D721Med (cell line): Measurements from ENCODE around the gene BBIP1.

ENCODE experiments used
- DNase-seq: peaks from one replicate; pipeline ENCODE4 v3.0.0; 2011; ENCODE audit warnings: low spot score; ENCODE audit not compliant: insufficient read length
- FAIRE-seq: peaks from 2 replicates; lab custom pipeline; 2011; peaks lifted over from hg19 to GRCh38; lab: Jason Lieb, UNC
- TF ChIP-seq, protein P1 (sequence below): IDR thresholded peaks from 2 replicates; pipeline ENCODE4 v1.5.1; 2012; ENCODE audit warnings: mild to moderate bottlenecking, control low read depth; ENCODE audit not compliant: insufficient read depth; ENCODE audit errors: missing control alignments

Gene BBIP1

DNA sequence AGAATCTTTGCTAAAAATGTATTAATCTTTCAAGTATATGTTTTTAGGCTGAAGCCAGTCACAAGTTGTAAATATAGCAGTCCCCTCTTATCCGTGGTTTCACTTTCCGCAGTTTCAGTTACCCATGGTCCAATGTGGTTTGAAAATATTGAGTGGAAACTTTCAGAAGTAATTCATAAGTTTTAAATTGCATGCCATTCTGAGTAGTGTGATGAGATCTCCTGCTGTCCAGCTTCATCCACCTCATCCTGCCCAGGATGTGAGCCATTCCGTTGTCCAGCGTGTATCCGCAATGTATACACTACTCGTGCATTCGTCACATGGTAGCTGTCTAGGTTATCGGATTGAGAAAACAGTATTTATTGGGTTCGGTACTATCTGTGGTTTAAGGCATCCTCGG lies 35.1 kb downstream of the BBIP1 start:
- DNase-seq (no peak), FAIRE-seq (no peak)
- TF ChIP-seq, protein P1, sequence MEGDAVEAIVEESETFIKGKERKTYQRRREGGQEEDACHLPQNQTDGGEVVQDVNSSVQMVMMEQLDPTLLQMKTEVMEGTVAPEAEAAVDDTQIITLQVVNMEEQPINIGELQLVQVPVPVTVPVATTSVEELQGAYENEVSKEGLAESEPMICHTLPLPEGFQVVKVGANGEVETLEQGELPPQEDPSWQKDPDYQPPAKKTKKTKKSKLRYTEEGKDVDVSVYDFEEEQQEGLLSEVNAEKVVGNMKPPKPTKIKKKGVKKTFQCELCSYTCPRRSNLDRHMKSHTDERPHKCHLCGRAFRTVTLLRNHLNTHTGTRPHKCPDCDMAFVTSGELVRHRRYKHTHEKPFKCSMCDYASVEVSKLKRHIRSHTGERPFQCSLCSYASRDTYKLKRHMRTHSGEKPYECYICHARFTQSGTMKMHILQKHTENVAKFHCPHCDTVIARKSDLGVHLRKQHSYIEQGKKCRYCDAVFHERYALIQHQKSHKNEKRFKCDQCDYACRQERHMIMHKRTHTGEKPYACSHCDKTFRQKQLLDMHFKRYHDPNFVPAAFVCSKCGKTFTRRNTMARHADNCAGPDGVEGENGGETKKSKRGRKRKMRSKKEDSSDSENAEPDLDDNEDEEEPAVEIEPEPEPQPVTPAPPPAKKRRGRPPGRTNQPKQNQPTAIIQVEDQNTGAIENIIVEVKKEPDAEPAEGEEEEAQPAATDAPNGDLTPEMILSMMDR, result no peak

GRCh38 chr10:110881905-110882304 lies 37.1 kb downstream of the BBIP1 start:
- TF ChIP-seq, protein P1, result no peak
- FAIRE-seq, result no peak

DNA sequence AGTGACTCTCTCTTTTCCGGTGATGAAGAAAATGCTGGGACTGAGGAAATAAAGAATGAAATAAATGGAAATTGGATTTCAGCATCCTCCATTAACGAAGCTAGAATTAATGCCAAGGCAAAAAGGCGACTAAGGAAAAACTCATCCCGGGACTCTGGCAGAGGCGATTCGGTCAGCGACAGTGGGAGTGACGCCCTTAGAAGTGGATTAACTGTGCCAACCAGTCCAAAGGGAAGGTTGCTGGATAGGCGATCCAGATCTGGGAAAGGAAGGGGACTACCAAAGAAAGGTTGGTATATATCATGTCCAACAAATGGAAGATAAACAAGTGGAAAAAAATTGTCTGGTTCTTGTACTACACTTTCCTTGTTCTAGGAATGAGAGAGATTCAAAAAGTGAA lies 37.7 kb downstream of the BBIP1 start:
- no peak for FAIRE-seq
- TF ChIP-seq, protein P1, result no peak
- no peak for DNase-seq

More at GRCh38 chr10:110881905-110882304, 37.1 kb downstream of the BBIP1 start:
- DNase-seq, result no peak

GRCh38 chr10:110880012-110880411 lies 39.0 kb downstream of the BBIP1 start:
- FAIRE-seq, result no peak
- DNase-seq, result no peak
- TF ChIP-seq, protein P1, result no peak

DNA sequence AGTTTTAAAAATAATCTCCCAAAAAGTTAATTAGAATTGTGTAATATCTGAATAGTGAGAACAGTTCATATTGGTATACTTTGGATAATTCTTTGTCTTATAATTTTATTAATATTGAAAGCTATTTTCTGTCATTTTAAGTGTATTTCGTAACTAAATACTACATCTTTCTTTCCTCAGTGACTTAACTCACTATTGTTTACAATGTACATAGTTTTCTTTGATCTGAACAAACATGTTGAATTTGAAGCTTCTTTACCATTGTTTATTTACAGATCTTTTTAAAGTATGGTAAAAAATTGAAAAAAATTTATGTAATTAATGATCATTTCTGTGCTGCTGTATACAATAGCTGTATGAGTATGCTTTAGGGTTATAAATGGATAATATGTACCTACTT lies 42.2 kb downstream of the BBIP1 start:
- FAIRE-seq (no peak), DNase-seq (no peak)
- TF ChIP-seq, protein P1, result no peak

GRCh38 chr10:110876000-110876399 lies 43.0 kb downstream of the BBIP1 start:
- no peak for FAIRE-seq
- DNase-seq, result no peak
- TF ChIP-seq, protein P1, result no peak

DNA sequence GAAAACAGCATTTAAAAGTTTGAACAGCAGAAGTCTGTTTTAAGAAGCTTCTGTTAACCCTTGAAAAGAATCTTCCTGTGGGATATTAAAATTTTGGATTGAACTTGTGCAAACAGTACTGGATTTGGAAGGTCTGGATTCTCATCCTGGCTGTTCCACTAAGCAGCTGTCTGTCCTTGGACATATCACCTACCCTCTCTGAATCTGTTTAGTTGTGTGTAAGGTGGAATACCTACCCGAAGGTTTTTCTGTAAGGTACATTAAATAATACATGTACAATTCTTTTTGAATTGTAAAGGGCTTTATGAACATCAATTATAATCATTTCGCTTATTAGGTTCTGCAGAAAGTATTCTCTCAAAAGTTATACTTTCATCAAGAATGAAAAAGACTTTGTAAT lies 45.0 kb downstream of the BBIP1 start:
- DNase-seq (no peak), FAIRE-seq (no peak)
- TF ChIP-seq, protein P1, result no peak
